ENCODE data around the gene ENC1.

Gene ENC1

GRCh38 chr5:74630453-74631066, 10.0 kb downstream of the ENC1 start:
- DNase-seq = no peak

- no peak for DNase-seq
Observed at GRCh38 chr5:74629326-74629725, 11.2 kb downstream of the ENC1 start.

- no peak for DNase-seq
Observed at GRCh38 chr5:74628359-74628758, 12.2 kb downstream of the ENC1 start.

- DNase-seq = no peak
Observed at GRCh38 chr5:74627646-74628279, 12.8 kb downstream of the ENC1 start.

GRCh38 chr5:74626386-74627222, 13.9 kb downstream of the ENC1 start:
- DNase-seq = no peak

- no peak for DNase-seq
Observed at GRCh38 chr5:74625742-74626241, 14.7 kb downstream of the ENC1 start.

GRCh38 chr5:74624931-74625505, 15.5 kb downstream of the ENC1 start:
- no peak for DNase-seq

- DNase-seq = no peak
Observed at GRCh38 chr5:74624501-74624900, 16.0 kb downstream of the ENC1 start.

- no peak for DNase-seq
Observed at GRCh38 chr5:74623748-74624408, 16.6 kb downstream of the ENC1 start.

GRCh38 chr5:74623006-74623611, 17.4 kb downstream of the ENC1 start:
- DNase-seq = no peak

GRCh38 chr5:74622122-74622521, 18.4 kb downstream of the ENC1 start:
- no peak for DNase-seq

- DNase-seq = no peak
Observed at GRCh38 chr5:74621492-74621891, 19.0 kb downstream of the ENC1 start.

GRCh38 chr5:74619308-74619707, 21.2 kb downstream of the ENC1 start:
- DNase-seq = no peak

- no peak for DNase-seq
Observed at GRCh38 chr5:74618106-74618505, 22.4 kb downstream of the ENC1 start.

GRCh38 chr5:74617202-74617601, 23.3 kb downstream of the ENC1 start:
- DNase-seq = no peak

GRCh38 chr5:74616236-74617146, 24.0 kb downstream of the ENC1 start:
- no peak for DNase-seq

- DNase-seq = no peak
Observed at GRCh38 chr5:74613283-74613682, 27.2 kb downstream of the ENC1 start.

GRCh38 chr5:74612045-74612444, 28.5 kb downstream of the ENC1 start:
- DNase-seq = no peak

GRCh38 chr5:74608736-74609601, 31.6 kb downstream of the ENC1 start:
- DNase-seq = no peak

GRCh38 chr5:74605759-74606158, 34.8 kb downstream of the ENC1 start:
- DNase-seq = no peak

Data from 8988T (cell line).